DMS114 treated with DMSO at 0.1 percent for 48 hours (cell line): ENCODE data around the gene PAPLN.

ENCODE experiments used
- DNase-seq: peaks from one replicate; lab custom pipeline; 2025; ENCODE audit not compliant: unreplicated experiment; lab: John Stamatoyannopoulos, UW

The PAPLN gene

DNA sequence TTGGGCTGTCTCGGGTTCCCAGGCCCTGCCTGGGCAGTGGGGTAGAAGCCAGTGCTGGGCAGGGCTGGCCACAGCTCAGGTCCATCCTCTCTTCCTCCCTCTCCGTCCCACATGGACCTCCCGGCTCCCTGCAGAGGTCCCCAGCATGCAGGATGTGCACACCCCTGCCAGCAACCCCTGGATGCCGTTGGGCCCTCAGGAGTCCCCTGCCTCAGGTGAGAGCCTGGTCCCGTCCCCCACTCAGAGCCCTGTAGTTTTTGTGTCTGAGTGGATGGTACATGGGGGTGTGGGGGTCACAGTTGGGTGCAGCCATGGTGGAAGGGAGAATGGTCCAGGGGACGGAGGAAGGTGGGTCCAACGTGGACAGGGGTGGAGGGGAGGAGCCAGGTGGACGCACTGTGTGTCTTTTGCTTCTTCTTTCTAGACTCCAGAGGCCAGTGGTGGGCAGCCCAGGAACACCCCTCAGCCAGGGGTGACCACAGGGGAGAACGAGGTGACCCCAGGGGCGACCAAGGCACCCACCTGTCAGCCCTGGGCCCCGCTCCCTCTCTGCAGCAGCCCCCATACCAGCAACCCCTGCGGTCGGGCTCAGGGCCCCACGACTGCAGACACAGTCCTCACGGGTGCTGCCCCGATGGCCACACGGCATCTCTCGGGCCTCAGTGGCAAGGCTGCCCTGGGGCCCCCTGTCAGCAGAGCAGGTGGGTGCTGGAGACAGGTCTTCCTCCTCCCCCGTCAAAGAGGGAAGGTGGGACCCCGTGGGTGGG, 21.7 kb downstream of the PAPLN start:
- DNase-seq = no peak

GRCh38 chr14:73259837-73260236, 22.5 kb downstream of the PAPLN start:
- no peak for DNase-seq

DNA sequence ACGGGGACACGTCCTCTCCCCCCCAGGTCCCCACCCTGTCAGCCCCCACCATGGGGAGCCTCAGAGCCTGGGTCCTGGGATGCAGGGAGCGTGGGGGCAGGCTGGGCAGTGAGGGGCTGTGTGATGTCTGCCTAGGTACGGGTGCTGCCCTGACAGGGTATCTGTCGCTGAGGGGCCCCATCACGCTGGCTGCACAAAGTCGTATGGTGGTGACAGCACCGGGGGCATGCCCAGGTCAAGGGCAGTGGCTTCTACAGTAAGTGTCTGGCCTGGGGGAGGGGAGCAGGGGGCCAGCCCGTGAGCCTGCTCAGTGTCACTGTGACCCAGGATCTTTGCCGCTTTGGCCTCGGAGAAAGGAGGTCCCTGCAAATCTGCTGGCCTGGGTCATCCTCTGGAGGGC, 23.3 kb downstream of the PAPLN start:
- no peak for DNase-seq

DNA sequence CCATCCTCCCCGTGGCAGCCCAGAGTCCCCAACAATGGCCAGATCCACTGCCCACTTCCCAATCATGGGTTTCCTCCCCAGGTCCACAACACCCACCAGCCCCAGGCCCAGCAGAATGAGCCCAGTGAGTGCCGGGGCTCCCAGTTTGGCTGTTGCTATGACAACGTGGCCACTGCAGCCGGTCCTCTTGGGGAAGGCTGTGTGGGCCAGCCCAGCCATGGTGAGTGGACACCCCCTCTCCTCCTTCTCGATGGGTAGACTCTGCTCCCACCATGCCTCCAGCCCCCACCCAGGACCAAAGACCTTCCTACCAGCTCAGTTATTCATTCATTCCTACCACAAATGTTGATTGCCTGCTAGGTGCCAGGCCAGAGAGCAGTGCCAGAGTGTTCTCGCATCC, 23.8 kb downstream of the PAPLN start:
- DNase-seq = no peak

GRCh38 chr14:73261520-73262426, 24.5 kb downstream of the PAPLN start:
- DNase-seq = no peak

DNA sequence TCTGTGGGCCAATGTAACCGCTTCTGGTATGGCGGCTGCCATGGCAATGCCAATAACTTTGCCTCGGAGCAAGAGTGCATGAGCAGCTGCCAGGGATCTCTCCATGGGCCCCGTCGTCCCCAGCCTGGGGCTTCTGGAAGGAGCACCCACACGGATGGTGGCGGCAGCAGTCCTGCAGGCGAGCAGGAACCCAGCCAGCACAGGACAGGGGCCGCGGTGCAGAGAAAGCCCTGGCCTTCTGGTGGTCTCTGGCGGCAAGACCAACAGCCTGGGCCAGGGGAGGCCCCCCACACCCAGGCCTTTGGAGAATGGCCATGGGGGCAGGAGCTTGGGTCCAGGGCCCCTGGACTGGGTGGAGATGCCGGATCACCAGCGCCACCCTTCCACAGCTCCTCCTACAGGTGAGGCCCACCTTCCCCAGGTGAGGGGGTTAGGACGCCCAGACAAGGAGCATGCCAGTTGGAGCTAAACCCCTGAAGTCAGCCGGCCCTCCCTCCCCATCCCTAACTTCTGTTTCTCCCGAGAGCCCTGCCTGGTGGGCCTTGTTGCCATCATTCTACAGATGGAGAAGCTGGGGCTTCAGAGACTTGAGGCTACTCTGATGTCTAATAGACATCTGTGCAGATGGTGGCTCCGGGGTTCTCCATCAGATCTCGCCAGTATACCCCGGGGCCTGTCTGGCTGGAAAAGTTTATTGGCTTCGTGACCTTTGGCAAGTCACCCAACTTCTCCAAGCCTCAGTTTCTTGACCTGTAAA, 25.3 kb downstream of the PAPLN start:
- no peak for DNase-seq

DNA sequence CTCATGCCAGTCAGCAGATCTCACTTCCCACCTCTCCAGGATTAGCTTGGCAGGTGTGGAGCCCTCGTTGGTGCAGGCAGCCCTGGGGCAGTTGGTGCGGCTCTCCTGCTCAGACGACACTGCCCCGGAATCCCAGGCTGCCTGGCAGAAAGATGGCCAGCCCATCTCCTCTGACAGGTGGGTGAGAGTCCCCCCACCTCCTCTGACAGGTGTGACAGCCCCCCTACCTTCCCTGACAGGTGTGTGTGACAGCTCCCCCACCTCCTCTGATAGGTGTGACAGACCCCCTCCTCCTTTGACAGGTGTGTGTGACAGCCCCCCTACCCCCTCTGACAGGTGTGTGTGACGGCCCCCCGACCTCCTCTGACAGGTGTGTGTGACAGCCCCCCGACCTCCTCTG, 26.3 kb downstream of the PAPLN start:
- DNase-seq = no peak

DNA sequence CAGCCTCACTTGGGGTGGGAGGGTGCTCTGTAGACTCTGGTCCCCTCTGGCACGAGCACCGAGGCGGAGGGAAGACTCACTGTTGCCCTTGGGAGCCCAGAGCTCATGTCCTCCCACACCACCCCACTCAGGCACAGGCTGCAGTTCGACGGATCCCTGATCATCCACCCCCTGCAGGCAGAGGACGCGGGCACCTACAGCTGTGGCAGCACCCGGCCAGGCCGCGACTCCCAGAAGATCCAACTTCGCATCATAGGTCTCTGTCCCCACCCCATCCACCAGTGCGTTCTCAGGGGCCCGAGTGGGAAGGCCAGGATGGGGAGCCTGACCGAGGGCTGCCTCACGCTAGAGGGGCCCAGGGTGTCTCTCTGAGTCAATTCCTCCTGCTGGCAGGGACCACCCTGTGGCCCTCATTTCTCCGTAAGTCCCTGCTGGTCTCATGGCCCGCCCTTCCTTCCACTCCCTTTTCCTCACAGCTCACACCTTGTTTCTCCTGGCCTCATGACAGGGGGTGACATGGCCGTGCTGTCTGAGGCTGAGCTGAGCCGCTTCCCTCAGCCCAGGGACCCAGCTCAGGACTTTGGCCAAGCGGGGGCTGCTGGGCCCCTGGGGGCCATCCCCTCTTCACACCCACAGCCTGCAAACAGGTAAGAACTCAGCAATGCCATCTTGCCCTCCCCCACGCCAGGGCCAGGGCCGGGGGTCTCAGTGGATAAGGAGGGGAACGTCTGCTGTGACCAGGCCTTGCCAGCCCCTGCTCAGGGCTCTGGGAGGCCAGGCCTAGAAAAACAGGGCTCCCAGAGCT, 27.0 kb downstream of the PAPLN start:
- no peak for DNase-seq

- DNase-seq = no peak
These were observed 27.8 kb downstream of the PAPLN start for GRCh38 chr14:73264885-73265720.

- DNase-seq = no peak
These were observed 28.4 kb downstream of the PAPLN start for GRCh38 chr14:73265721-73266046.

DNA sequence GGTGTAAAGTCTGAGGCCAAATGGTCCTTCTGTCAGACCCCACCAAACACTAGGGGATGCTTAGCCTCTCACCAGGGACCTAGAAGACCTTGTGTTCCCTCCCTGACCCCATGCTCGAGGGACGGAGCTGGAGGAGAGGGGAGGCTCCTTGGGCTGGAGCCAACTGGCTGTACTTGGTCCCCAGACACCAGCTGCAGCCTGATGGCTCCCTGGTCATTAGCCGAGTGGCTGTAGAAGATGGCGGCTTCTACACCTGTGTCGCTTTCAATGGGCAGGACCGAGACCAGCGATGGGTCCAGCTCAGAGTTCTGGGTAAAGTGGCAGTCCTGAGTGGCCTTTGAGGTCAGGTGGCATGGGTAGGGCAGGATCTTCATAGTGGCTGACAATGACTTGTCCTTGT, 29.0 kb downstream of the PAPLN start:
- DNase-seq = no peak

GRCh38 chr14:73267474-73267873, 30.2 kb downstream of the PAPLN start:
- DNase-seq = no peak

DNA sequence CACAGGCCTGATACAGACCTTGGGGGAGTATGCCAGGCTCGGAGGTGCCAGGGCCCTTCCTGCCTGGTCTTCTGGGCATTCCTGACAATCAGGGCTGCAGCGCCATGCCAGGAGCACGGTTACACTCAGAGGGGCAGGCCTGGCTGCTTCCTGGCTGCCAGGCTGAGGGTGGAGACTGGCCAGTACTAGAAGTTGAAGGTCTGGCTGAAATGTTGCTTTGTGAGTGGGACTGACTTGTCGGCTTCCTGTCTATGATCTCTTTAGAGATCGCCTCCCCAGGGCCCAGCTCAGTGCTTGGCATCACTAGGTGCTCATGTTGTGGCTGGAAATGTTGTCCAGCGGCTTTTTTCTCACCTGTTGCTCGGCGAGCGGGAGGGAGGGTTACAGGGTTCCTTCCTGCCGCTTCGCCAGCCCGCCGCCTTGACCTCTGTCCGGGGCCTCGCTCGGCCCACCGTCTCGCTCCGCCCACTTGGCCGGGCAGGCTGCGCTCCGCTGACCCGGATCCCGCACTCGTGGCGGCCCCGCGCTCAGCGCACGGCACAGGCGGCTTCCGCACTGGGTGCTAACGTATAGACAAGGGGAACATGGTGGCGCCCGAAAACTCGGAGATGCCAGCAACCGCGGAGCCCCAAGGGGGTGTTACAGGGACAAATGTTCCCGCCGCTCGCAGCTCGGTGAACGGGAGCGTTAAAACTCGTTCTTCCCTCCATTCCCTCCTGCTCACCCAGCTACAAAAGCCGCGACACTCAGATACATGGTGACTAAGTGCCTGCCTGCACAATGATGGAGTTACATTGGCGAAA, 32.6 kb downstream of the PAPLN start:
- DNase-seq = no peak

GRCh38 chr14:73272393-73272792, 35.1 kb downstream of the PAPLN start:
- DNase-seq = no peak

DNA sequence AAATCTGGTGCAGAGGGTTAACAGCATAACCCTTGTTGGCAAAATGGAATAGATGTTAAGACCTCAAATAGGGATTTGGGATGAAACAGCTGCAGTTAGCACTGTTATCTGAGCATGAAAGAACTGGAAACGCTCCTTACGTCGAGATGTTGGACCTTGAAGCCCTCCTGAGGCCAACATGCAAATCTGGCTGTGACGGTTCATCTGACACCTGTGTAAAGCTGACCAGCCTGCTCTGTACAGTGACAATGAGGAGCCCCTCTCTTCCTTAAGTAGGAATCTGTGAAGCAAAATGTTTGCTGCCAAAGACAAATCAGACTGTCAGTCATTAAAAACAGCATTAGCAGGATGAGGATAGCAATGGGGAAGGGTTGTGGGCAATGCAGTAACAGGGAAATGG, 36.5 kb downstream of the PAPLN start:
- no peak for DNase-seq

- DNase-seq = no peak
These were observed 39.5 kb downstream of the PAPLN start for GRCh38 chr14:73276836-73277235.

DNA sequence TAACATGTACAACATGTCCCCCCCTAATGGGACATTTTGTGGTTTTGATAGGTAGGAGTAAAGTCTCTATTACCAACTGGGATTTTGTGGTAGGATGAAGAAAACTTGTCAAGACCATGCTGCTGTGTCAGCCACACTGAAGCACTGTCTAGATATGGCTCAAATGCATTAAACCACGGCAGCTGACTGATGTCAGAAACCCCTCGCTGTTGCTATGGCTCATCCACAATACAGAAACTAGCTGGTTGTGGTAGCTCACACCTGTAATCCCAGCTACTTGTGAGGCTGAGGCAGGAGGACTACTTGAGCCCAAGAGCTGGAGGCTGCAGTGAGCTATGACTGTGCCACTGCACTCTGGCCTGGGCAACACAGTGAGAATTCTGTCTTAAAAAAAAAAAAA, 40.1 kb downstream of the PAPLN start:
- no peak for DNase-seq

DNA sequence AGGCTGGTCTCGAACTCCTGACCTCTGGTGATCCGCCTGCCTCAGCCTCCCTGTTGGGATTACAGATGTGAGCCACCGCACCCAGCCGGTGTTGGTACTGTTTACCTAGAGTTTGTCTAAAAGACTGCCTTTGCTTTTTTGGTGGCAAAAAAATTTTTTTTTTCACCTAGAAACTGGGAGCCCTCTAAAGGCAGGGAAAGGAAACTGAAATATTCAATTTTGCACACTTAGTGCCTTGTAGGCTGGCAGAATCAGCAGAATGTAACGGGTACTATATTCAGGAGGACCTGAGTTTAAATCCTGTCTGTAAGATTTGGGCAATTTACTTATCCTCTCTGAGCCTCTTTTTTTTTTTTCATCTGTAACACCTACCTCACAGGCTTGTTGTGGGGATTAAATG, 43.6 kb downstream of the PAPLN start:
- no peak for DNase-seq
